ENCODE measurements around the gene ARHGEF40.

ARHGEF40 gene

GRCh38 chr14:21037156-21037555 is 32.9 kb upstream of the ARHGEF40 start:
- no peak overlapping the region for H3K4me3 ChIP-seq (ENCODE audit: low read length, poor library complexity, severe bottlenecking)
- no peaks in the 10 kb centered on the region for H3K79me2 ChIP-seq (ENCODE audit: insufficient read depth, low read length)
- H3K9ac ChIP-seq (ENCODE audit: low read depth, low read length, poor library complexity, severe bottlenecking), result no peak overlapping the region
- no peaks in the 10 kb centered on the region for H3K9me3 ChIP-seq (ENCODE audit: insufficient read depth, low read depth, low read length)
- TF ChIP-seq CTCF (conservative IDR thresholded peaks at IDR 0.05; ENCODE audit: low read length) (no peak), EZH2phosphoT487 (IDR thresholded peaks at IDR 0.05; ENCODE audit: borderline replicate concordance) (no peak)
- no peaks in the 10 kb centered on the region for H3F3A ChIP-seq (ENCODE audit: low read depth)
- H3K4me1 ChIP-seq (ENCODE audit: insufficient read depth, low read length, poor library complexity, severe bottlenecking), result no peaks in the 10 kb centered on the region
- H2AFZ ChIP-seq (ENCODE audit: low read length), result no peak overlapping the region
- no peak overlapping the region for H3K4me2 ChIP-seq (ENCODE audit: low read depth, low read length, poor library complexity, severe bottlenecking)
- H4K20me1 ChIP-seq (ENCODE audit: insufficient read depth, low read length, poor library complexity, severe bottlenecking), result no peaks in the 10 kb centered on the region
- H3K36me3 ChIP-seq (ENCODE audit: insufficient read depth, low read length), result no peaks in the 10 kb centered on the region
- no peaks in the 10 kb centered on the region for H3K9me2 ChIP-seq (replicated peaks; ENCODE audit: low read depth, low read length)
- H3K27me3 ChIP-seq (ENCODE audit: insufficient read depth, low read length, poor library complexity, severe bottlenecking), result no peaks in the 10 kb centered on the region

GRCh38 chr14:21038441-21039422 is 31.4 kb upstream of the ARHGEF40 start:
- no peak for TF ChIP-seq EZH2phosphoT487 (IDR thresholded peaks at IDR 0.05; ENCODE audit: borderline replicate concordance)
- TF ChIP-seq CTCF (conservative IDR thresholded peaks at IDR 0.05; ENCODE audit: low read length), result no peak
- Histone ChIP-seq H3K4me2 (ENCODE audit: low read depth, low read length, poor library complexity, severe bottlenecking) (no peak overlapping the region), H2AFZ (ENCODE audit: low read length) (no peak overlapping the region)

DNA sequence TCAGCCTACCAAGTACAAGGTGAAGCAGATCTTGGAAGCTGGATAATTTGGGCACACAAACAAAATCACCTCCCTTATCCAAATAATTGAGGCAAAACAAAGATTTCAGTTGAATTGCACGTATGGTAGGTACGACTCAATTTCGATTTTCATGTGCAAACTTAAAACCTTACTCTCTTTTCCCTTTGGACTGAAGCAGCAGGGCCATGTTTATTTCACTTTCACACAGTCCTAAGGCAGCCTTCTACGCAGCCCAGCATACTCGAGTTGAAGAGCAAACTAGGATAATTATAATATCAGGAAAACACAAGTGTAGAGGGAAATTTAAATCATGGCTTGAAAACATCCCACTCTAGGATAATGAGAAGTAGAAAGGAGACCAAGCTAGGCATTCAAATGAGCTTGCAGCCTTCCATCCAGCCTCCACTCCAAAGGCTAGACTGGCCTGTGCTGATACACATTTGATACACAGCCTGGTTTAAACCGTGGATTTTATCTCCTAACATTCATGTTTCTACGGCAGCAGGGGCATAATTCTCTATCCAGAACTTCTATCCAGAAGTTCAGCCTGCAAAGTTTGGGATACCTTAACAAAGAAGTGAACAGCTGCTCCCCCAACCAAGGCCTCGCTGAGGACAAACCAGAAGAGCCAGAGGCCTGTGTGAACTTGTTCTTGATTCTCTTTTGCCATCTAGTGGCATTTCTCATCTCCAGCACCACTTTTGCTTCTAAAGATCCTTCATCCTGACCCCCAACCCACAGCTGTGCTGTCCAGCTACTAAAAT is 30.3 kb upstream of the ARHGEF40 start:
- Histone ChIP-seq H3K9ac (ENCODE audit: low read depth, low read length, poor library complexity, severe bottlenecking) (peak overlapping the region; percentile 8), H3K4me3 (ENCODE audit: low read length, poor library complexity, severe bottlenecking) (no peak overlapping the region), H3K9me2 (replicated peaks; ENCODE audit: low read depth, low read length) (no peaks in the 10 kb centered on the region), H2AFZ (ENCODE audit: low read length) (peak overlapping the region; percentile 65), H3K9me3 (ENCODE audit: insufficient read depth, low read depth, low read length) (no peaks in the 10 kb centered on the region), H3K27me3 (ENCODE audit: insufficient read depth, low read length, poor library complexity, severe bottlenecking) (no peaks in the 10 kb centered on the region), H3K4me2 (ENCODE audit: low read depth, low read length, poor library complexity, severe bottlenecking) (no peak overlapping the region), H3K36me3 (ENCODE audit: insufficient read depth, low read length) (no peaks in the 10 kb centered on the region), H4K20me1 (ENCODE audit: insufficient read depth, low read length, poor library complexity, severe bottlenecking) (no peaks in the 10 kb centered on the region), H3F3A (ENCODE audit: low read depth) (no peaks in the 10 kb centered on the region), H3K79me2 (ENCODE audit: insufficient read depth, low read length) (no peaks in the 10 kb centered on the region), H3K4me1 (ENCODE audit: insufficient read depth, low read length, poor library complexity, severe bottlenecking) (peaks cover 25% of the 10 kb centered on the region)
- TF ChIP-seq EZH2phosphoT487 (IDR thresholded peaks at IDR 0.05; ENCODE audit: borderline replicate concordance) (no peak), CTCF (conservative IDR thresholded peaks at IDR 0.05; ENCODE audit: low read length) (peak; percentile 81)

More at GRCh38 chr14:21038441-21039422, 31.4 kb upstream of the ARHGEF40 start:
- Histone ChIP-seq H3K9me3 (ENCODE audit: insufficient read depth, low read depth, low read length) (no peaks in the 10 kb centered on the region), H3K4me3 (ENCODE audit: low read length, poor library complexity, severe bottlenecking) (no peak overlapping the region), H3F3A (ENCODE audit: low read depth) (no peaks in the 10 kb centered on the region), H3K9me2 (replicated peaks; ENCODE audit: low read depth, low read length) (no peaks in the 10 kb centered on the region), H3K9ac (ENCODE audit: low read depth, low read length, poor library complexity, severe bottlenecking) (peak overlapping the region; percentile 8), H4K20me1 (ENCODE audit: insufficient read depth, low read length, poor library complexity, severe bottlenecking) (no peaks in the 10 kb centered on the region), H3K79me2 (ENCODE audit: insufficient read depth, low read length) (no peaks in the 10 kb centered on the region), H3K36me3 (ENCODE audit: insufficient read depth, low read length) (no peaks in the 10 kb centered on the region), H3K4me1 (ENCODE audit: insufficient read depth, low read length, poor library complexity, severe bottlenecking) (peaks cover 15% of the 10 kb centered on the region), H3K27me3 (ENCODE audit: insufficient read depth, low read length, poor library complexity, severe bottlenecking) (no peaks in the 10 kb centered on the region)
